Endometrium (tissue), 2 donors: ENCODE measurements around the gene RUSC1.
A peak's percentile ranks its signal among the peaks of the same experiment; 100 is the strongest.
"Not testable (repeated sequence)": the region's sequence is repeated elsewhere in the genome, so short reads cannot be mapped to it uniquely, and the experiment has no call there.

Experiments
- FAIRE-seq: peaks from 2 replicates; lab custom pipeline; 2012; peaks lifted over from hg19 to GRCh38; lab: Jason Lieb, UNC
- donor health status: control.
- donor health status: control.

RUSC1 gene

DNA sequence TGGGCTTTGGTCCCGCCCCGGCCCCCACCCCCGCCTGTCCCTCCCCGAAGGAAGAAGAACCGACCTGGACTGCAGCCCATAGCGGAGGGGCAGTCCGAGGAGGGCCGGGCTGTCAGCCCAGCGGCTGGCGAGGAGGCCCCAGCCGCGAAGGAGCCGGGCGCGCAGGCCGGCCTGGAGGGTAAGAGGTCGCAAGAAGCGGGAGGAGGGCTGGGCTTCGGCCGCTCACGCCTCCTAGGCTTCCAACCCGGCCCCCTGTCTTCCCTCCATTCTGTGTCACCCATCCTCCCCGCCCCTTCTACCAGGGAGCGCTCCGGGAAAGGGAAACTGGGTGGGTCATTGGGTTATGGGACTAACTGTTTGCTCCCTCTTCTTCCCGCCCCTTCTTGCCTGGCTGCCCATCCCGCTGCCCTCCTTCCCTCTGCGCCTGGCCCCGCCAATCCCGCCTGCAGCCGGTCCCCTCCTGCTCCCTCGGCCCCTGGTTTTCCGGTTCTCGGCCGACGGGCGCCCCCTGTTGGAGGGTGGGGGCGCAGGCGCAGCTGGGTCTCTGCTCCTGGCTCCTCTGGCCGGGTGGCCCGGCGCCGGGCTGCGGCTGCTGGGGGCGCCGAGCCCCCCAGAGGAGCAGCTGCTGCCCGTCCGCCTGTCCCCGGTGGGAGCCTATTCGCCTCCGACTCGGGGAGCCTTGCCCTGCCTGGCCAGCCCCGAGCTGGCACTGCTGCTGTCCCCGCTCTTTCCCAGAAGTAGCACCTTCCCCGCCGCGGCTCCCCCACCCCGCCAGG, 2.4 kb downstream of the RUSC1 start:
- FAIRE-seq = peak; percentile 53

DNA sequence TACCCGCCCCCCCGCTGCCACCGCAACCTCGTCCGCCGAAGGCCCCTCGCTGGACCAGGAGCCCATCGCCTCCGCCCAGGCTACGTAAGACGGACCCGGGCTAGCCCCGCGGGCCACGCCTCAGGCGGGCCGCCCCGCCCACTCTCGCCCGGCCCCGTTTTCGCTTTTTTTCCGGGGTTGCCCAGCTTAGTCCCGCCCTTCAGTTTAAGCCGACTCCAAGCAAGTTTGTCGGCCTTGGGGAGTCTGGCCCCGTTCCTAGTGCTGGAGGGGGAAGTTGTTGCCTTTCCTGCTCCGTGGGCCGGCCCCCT, 3.0 kb downstream of the RUSC1 start:
- FAIRE-seq = no peak

DNA sequence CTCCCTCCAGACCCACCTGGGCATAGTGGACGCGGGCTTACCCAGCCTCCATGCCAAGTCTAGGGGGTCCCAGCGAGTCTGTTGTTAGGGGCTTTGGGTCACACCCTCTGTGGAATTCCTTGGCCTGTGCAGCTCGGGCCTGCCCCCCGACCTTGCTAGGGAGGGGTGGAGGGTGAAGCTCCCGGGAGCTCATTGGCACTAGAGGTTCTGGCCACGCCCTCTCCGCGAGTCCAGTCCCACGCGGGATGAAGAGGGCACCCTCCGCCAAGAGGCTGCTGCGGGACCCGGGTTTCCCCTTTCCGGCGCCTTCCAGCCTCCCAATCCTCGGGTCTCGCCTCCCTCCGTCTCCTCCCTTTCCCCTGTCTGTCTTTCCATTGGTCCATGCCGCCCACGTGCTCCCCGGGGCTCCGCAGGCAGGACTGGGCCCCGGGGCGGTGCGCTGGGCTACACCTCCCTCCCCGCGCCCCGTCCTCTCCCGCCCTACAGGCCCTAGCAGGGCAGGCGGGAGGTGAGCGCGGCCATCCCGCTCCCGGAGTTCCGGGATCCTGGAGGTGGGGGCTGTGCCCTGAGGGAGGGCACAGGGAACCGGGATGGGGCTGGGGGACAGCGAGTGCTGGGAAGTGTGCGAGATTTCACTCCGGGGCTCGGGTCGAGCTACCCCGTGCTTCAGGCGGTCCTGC, 3.5 kb downstream of the RUSC1 start:
- FAIRE-seq = peak; percentile 58

DNA sequence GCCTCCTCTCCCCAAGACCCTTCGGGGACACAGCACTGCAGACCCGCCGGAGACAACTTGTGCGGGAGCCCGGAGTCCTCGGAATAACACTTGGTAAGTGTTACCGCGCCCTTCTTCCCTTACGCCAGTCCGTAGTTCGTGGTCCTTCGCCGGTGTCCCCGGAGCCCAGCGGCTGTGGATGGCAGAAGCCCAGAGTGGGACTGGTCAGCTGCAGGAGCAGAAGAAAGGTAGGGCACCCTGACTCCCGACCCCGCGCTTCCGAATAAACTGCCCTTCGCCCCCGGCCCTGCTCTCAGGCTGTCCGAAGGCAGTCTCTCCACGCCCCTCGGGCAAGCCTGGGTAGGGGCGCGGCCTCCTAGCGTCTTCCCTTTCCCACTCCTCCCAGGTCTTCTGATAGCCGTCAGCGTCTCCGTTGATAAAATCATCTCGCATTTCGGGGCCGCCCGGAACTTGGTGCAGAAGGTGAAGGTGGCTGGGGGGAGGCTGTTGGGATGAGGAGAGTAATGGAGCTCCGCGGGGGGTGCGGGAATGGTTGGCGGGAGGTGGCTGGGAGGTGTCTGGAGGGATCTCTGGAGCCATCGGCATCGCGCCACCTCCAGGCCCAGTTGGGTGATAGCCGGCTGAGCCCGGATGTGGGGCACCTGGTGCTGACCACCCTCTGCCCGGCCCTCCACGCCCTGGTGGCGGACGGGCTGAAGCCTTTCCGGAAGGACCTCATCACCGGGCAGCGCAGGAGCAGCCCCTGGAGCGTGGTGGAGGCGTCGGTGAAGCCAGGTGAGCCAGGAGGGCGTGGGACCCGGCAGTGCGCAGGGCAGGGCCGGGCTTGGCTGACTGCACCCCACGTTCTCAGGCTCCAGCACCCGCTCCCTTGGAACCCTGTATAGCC, 4.3 kb downstream of the RUSC1 start:
- no peak for FAIRE-seq

DNA sequence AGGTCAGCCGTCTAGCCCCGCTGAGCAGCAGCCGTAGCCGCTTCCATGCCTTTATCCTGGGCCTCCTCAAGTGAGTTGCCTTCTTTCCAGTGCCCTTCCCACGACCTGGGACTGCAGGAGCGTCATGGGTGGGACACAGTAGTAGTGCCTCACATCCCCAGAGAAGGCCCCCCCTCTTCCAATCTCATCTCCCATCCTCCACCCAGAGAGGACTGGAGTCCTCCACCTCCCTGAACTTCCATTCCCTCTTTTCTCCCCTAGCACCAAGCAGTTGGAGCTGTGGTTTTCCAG, 4.9 kb downstream of the RUSC1 start:
- no peak for FAIRE-seq

DNA sequence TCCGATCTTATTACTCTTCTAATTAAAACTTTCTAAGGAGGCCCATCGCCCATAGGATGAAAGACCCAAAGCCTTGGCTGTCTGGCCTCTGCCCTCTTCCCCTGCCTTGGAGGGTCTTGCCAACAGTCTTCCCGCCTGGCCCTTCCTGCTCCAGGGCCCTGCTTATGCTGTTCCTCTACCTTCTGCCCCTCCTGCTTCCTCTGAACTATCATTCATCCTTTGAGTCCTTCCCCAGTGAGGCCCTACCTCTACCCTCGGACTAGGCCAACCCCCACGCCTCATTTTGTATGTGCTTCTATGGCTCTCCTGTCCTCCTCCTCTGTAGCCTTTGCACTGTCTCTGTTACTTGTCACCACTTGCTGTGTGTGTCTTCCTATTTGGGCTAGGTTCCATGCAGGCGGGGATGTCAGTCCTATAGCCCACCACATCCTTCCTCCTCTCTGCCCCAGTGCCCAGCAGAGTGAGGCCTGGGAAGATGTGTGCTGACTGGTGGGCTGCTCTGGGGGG, 5.4 kb downstream of the RUSC1 start:
- FAIRE-seq = no peak

DNA sequence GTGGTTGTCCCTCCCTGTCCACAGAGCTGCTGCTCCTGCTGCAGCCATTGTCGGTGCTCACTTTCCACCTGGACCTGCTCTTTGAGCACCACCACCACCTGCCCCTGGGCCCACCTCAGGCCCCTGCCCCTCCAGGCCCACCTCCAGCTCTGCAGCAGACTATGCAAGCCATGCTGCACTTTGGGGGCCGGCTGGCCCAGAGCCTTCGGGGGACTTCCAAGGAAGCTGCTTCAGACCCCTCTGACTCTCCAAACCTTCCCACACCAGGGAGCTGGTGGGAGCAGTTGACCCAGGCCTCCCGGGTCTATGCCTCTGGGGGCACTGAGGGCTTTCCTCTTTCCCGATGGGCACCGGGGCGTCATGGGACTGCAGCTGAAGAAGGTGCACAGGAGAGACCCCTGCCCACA, 5.9 kb downstream of the RUSC1 start:
- FAIRE-seq = no peak

DNA sequence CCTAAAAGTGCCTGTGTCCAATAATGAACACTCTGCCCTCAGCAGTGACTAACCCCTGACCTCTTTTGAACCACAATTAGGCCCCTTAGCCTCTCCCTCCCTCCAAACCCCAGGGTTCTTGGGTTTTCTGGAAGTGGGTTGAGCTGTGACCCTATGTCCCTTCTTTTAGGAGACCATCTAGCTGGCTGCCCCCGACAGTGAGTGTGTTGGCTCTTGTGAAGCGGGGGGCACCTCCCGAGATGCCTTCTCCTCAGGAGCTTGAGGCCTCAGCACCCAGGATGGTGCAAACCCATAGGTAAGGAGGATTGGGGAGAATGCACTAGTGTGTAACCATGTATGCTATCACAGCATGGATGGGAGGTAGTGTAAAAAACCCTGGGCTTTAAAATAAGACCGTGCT, 7.3 kb downstream of the RUSC1 start:
- FAIRE-seq = no peak

DNA sequence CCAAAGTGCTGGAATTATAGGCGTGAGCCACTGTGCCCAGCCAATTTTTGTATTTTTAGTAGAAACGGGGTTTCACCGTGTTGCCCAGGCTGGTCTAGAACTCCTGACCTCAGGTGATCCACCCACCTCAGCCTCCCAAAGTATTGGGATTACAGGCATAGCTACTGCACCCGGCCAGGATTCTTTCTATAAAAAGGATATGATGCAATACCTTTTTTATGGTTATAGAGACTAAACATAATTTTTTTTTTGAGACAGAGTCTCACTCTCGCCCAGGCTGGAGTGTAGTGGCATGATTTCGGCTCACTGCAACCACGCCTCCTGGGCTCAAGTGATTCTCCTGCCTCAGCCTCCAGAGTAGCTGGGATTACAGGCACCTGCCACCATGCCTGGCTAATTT, 8.2 kb downstream of the RUSC1 start:
- FAIRE-seq = not testable (repeated sequence)

DNA sequence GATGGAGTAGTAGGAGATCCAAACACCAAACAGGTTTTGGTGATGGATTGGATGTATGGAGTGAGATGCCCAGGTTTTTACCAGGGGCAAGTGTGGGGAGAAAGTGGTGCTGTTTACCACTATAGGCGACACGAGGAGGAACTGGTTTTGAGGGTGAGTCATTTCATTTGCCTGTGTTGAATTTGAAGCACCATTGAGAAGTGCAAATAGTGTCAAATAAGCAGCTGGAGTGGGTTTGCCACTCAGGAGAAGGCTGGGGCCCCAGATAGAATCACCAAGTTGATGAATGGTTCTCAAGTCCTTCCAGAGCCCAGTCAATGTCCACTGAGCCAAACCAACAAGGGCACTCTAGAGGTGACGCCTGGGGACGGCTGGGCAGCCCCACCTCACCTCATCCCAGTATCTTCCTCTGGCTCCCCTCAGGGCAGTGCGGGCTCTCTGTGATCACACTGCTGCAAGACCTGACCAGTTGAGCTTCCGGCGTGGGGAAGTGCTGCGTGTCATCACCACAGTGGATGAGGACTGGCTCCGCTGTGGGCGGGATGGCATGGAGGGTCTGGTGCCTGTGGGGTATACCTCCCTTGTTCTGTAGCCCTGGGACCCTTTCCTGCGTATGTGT, 9.4 kb downstream of the RUSC1 start:
- no peak for FAIRE-seq

DNA sequence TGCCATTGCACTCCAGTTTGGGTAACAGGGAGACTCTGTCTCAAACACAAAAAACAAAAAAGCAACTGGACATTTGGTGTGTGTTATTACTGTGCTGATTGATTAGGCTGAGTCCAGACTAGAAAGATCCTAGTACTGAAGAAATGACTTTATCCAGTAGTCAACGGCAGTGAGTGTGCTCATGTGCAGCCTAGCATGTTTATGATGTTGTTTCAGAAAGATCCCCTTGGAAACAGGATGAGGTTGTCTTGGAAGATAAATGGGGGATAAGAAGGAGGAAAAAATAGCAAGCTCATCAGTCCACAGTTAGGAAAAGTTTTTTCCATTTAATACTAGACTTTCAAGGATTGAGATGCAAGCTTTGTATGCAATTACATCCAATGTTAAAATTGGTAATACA, 14.3 kb downstream of the RUSC1 start:
- FAIRE-seq = no peak

DNA sequence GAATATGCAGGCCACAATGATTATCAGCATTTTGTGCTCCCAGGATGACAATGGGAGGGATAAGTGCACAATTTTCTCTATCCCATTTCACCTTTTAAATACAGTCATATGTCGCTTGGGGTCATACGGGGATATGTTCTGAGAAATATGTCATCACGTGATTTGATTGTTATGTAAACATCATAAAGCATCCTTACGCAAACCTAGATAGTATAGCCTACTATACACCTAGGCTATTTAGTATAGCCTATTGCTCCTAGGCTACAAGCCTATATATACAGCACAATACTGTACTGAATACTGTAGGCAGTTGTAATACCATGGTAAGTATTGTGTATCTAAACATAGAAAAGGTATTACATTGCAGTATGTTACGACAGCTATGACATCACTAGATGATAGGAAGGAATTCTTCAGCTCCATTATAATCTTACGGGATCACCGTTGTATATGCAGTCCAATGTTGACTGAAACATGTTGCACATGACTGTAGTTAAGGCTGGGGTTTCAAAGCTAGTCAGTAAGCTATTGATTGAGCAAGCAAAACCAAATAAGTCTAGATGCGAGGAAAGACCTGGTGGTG, 18.9 kb downstream of the RUSC1 start:
- no peak for FAIRE-seq

DNA sequence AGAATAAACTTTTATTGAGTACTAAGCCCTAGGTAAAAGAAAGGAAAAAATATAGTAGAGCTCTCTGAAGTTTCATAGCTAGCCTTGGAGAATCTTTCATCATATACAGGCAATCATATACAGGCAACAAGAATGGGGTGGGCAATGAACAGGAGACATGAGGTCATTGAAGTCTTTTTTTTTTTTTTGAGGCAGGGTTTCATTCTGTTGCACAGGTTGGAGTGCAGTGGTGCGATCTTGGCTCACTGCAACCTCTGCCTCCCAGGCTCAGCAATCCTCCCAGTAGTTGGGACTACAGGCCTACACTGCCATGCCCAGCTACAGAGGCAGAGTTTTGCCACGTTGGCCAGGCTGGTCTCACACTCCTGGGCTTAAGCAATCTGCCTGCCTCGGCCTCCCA, 22.1 kb downstream of the RUSC1 start:
- no peak for FAIRE-seq

DNA sequence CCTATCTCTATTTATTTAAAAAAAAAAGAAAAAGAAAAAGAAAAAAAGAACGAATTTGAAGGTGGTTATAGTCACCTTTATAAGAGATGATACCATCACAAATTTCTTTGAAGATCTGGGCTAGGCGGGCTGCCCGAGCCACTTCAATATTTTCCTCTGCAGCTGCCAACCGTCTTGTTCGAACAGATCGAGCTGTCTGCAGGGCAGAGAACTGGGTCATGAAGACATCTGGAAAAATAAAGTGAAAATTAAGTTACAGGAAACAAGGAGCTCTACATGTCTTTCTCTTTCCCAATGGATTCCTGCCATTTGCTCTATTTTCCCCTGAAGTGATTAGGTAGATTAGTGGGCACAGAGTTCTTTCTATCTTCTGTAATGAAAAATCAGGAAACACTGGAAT, 31.9 kb downstream of the RUSC1 start:
- no peak for FAIRE-seq

DNA sequence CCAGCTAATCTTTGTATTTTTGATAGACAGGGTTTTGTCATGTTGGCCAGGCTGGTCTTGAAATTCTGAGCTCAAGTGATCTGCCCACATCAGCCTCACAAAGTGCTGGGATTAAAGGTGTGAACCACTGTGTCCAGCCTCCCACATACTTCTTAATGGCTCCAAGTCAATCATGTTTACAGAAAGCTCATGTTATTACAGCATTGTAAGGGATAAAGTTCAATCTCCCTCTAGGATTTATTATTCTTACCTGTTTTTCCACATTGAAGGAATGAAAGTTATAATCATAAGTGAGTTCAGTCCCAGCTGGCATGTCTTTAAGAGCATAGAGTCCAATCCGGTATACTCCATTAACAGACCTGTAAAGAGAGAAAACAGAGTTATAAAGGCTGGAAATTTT, 39.4 kb downstream of the RUSC1 start:
- FAIRE-seq = no peak

DNA sequence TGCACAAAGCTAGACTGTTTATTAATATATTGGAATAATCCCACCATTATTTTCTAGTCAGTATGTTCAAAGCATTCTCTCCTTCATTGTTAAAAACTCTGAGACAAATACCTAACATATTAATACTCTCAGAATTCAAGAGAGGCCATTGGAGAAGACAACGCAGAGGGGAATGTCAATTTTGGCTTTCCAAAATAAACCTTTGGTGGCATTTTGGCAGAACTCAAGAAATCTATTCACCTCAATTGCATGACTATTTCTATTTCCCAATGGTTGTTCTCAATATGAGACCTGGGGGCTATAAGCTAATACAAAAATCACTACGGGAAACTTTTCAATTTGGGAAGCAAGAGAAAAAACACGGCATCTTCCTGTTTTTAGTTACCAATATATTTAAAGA, 58.5 kb downstream of the RUSC1 start:
- no peak for FAIRE-seq

DNA sequence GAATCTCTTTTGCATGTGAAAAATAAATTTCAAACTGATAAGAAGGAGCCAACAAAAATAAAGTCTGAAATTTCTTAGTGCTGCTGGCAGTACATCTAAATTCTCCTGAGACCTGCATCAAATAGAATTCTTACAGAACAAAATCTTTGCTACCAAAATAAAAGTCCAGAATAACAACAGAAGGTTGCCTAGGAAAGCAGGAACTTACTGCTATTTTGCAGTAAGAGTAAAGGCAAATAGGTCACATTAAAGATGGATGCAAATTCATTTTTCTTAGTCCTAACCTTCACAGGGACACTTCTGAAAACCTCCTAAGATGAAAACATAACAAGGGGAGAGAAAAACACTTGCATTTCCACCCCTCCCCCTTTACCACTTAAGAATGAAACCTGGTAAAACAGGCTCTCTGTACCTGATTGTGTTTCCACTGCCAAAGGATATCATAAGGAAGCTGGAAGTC, 59.0 kb downstream of the RUSC1 start:
- peak; percentile 85 for FAIRE-seq
